AG04449 (cell line): ENCODE data around the gene CCSER2.

Source experiments
- CTCF ChIA-PET: fragments of 350-600 bp; formaldehyde crosslinking; extraction: SDS; loops from one replicate; lab custom pipeline; 2021; ENCODE audit warnings: antibody characterized with exemption; lab: Yijun Ruan, JAX
- POLR2A ChIA-PET: fragments of 400-600, 350-600 bp; formaldehyde crosslinking; extraction: SDS; loops from one replicate; lab custom pipeline; 2020; ENCODE audit warnings: antibody characterized with exemption, inconsistent platforms; lab: Yijun Ruan, JAX
- DNase-seq: peaks from one replicate; pipeline ENCODE4 v3.0.0-alpha.2; 2010; ENCODE audit warnings: low read depth, low spot score
- H3K4me3 ChIP-seq: 2 replicates; pipeline ENCODE4 v1.5.1; 2011; ENCODE audit warnings: low read depth, mild to moderate bottlenecking, control low read depth, low read length
- TF ChIP-seq, protein P1 (sequence below): IDR thresholded peaks from one replicate; pipeline ENCODE4 v1.5.1; 2011; ENCODE audit warnings: mild to moderate bottlenecking, moderate library complexity, low read length, control low read depth, inconsistent platforms; ENCODE audit not compliant: insufficient read depth; ENCODE audit errors: missing control alignments

CCSER2 gene

DNA sequence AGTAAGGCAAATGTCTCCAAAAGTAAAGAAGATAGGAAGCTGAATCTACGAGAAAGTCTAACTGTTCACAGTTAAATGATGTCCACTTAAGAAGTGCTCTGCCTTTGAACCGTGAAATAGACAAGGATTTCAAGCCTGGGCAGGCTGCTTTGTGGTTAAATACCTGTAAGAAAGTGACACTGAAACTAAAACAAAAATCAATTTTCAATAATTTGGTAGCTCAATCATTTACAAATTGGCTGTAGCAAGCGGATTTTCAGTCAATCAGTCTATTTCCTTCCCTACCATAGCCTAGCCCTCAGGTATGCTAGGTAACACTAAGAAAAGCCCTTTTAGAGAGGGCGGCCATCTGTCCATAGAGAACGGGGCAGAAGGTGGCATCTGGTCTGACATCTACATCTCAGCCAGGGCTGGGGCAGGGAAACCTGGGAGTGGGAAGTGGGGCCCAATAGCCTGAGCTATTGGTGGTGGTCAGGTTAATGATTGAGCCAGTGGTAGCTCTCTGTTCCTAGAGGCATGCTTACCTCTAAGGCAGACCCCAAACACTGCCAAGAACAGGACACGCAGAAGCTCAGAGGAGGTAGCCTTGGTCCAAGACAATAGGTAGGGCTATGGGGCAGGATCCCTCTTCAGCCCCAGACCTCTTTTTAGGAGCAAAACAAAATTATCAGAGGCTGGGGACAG lies 223.2 kb downstream of the CCSER2 start:
- DNase-seq: no peak
- H3K4me3 ChIP-seq: no peak overlapping the region
- TF ChIP-seq, protein P1, sequence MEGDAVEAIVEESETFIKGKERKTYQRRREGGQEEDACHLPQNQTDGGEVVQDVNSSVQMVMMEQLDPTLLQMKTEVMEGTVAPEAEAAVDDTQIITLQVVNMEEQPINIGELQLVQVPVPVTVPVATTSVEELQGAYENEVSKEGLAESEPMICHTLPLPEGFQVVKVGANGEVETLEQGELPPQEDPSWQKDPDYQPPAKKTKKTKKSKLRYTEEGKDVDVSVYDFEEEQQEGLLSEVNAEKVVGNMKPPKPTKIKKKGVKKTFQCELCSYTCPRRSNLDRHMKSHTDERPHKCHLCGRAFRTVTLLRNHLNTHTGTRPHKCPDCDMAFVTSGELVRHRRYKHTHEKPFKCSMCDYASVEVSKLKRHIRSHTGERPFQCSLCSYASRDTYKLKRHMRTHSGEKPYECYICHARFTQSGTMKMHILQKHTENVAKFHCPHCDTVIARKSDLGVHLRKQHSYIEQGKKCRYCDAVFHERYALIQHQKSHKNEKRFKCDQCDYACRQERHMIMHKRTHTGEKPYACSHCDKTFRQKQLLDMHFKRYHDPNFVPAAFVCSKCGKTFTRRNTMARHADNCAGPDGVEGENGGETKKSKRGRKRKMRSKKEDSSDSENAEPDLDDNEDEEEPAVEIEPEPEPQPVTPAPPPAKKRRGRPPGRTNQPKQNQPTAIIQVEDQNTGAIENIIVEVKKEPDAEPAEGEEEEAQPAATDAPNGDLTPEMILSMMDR: no peak
- ChIA-PET CTCF (interaction anchor here (0.9 to 1.4 kb wide), 2 partner anchors 8 to 12 kb away, joined by 3 to 5 read pairs; no protein-coding TSS in a partner anchor), POLR2A (no interaction called here)

DNA sequence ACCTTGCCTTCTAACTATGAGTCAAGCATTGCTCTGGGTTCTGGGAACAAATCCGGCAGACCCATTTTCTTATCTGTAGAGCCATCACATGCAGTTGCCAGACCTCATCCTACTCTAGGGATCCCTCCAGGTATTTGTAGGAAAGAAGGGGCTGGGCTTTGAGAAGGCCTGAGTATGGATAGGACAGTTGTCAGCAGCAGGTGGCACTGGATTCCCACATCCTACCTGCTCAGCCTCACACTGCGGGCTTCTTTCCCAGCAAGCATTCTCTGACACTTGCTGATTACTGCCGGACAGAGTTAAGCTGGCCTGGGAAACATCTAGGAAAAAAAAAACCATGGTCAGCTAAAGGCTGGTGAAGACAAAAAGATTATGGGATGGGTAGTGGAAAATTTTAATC lies 224.1 kb downstream of the CCSER2 start:
- ChIA-PET CTCF (interaction anchor here (0.9 to 1.4 kb wide), 2 partner anchors 9 to 13 kb away, joined by 3 to 5 read pairs; no protein-coding TSS in a partner anchor), POLR2A (no interaction called here)
- TF ChIP-seq, protein P1: no peak
- no peak overlapping the region for H3K4me3 ChIP-seq
- no peak for DNase-seq

DNA sequence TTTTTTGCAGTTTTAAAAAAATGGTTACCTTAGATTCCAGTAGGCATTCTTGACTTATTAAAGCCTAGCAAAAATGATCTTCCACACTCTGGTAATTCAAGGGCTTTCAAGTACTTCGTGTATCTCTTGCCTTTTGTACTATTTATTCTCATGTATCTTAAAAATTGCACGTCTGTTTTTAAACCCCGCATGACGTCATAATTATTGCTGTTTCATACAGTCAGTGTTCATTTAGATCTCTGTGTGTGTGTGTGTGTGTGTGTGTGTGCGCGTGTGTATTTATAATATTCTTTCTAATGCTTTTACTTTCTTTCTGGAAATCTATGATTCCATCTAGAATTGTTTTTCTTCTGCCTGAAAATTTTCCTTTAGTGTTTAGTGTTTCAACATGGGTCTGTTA lies 234.2 kb downstream of the CCSER2 start:
- CTCF ChIA-PET: no interaction called here
- no peak for DNase-seq

DNA sequence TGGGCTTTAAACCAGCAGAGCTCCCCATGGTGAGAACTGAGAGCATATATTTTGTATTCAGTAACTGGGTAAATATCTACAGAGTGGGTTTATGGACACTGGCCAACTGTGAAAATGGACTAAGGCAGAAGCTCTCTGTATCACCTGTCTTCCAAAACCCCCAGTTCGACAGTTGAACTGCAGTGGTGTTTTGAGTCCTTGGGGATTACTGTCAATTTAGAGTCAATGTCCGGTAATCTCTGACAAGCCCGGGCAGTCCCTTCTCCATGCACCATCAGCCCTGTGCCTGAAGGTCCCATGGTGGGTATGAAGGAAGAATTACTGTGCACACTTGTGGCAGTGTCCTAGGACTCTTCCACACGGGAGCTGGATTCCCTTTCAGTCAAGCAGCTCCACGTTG lies 235.0 kb downstream of the CCSER2 start:
- no peak overlapping the region for H3K4me3 ChIP-seq
- CTCF ChIA-PET: no interaction called here
- POLR2A ChIA-PET: no interaction called here

More for the DNA sequence above, 234.2 kb downstream of the CCSER2 start:
- POLR2A ChIA-PET: no interaction called here
- TF ChIP-seq, protein P1: no peak
- no peak overlapping the region for H3K4me3 ChIP-seq

DNA sequence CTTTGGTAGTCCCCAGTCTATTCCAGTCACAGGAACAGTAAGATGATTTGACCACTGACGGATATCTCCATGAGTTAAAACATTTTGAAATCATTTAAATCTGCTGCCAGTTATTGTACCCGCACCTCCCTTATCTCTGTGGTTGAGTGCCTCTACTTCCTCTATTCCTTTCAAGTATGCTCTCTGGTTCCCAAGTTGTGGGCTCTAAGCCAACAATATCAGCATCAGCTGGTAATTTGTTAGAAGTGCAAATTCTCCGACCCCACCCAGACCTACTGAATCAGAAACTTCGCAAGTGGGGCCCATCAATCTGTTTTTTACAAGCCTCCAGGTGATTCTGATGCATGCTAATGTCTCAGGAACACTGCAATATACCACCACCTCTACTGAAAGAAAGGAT lies 235.5 kb downstream of the CCSER2 start:
- no peak overlapping the region for H3K4me3 ChIP-seq
- TF ChIP-seq, protein P1: no peak
- CTCF ChIA-PET: no interaction called here
- POLR2A ChIA-PET: no interaction called here
- DNase-seq: no peak

More for the DNA sequence above, 235.0 kb downstream of the CCSER2 start:
- DNase-seq: no peak
- TF ChIP-seq, protein P1: no peak

DNA sequence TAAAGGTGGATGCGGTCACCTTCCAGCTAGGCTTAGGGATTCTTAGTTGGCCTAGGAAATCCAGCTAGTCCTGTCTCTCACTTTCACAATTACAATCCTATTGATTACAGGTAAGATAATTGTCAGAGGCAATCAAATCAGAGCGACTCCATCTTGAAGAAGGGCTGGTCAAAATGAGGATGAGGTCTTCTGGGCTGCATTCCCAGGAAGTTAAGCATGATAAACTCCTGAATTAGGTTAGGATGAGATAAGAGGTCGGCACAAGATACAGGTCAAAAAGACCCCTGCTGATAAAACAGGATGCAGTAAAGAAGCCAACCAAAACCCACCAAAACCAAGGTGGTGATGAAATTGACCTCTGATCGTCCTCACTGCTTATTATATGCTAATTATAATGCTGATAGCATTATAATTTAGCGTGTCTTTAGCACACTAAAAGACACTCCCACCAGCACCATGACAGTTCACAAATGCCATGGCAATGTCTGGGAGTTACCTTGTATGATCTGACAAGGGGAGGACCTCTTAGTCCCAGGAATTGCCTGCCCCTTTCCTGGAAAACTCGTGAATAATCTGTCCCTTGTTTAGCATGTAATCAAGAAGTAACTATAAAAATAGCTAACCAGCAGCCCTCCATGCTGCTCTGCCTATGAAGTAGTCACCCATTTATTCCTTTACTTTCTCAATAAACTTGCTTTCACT lies 237.6 kb downstream of the CCSER2 start:
- TF ChIP-seq, protein P1: no peak
- DNase-seq: no peak
- H3K4me3 ChIP-seq: no peak overlapping the region
- ChIA-PET CTCF (interaction anchor here (1.0 kb wide), 1 partner anchor 299 kb away, joined by 3 read pairs; no protein-coding TSS in a partner anchor), POLR2A (no interaction called here)
